GM12891 (cell line): ENCODE results near the gene MAP3K7.

Source experiments
- POLR2A ChIP-seq: IDR thresholded peaks from 2 replicates; pipeline ENCODE4 v1.6.1; 2011; ENCODE audit warnings: low read depth, low read length, control low read depth
- POLR2AphosphoS5 ChIP-seq: IDR thresholded peaks from 2 replicates; pipeline ENCODE4 v1.6.1; 2011; ENCODE audit warnings: low read depth, low read length, control low read depth
- SPI1 ChIP-seq: IDR thresholded peaks from 2 replicates; pipeline ENCODE4 v1.6.1; 2011; ENCODE audit warnings: low read depth, low read length, control low read depth
- TAF1 ChIP-seq: IDR thresholded peaks from 2 replicates; pipeline ENCODE4 v1.6.1; 2011; ENCODE audit warnings: low read depth, low read length, control low read depth

GRCh38 chr6:90537723-90538258 is 49.1 kb downstream of the MAP3K7 start:
- no peak for TF ChIP-seq POLR2AphosphoS5
- TF ChIP-seq POLR2A: no peak
- no peak for TF ChIP-seq TAF1
- TF ChIP-seq SPI1: no peak
